HG03159 (cell line): ENCODE data around the gene C11orf21.

Source experiments
- ATAC-seq: cut with Tn5 transposase; IDR thresholded peaks from one replicate; pipeline ENCODE4 v1.9.1; 2021; ENCODE audit warnings: mild to moderate bottlenecking, moderate library complexity; ENCODE audit not compliant: unreplicated experiment

Gene C11orf21

DNA sequence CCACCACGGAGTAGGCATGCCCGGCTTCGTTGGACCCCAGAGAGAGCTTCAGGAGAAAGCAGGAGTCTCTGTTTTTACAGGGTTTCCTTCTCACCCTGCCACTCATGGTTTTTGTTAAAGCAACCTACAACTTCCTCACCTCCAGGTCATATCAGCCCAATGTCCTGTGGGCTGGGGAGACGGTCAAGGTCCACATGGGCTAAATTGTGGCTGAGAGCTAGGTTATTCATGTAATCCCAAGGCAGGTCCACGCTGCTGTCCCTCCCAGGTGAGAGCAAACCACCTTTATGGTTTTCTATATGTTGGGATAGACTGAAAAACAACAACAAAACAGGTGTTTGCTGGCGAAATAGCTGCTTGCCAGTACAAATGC is 19.6 kb upstream of the C11orf21 start:
- no peak for ATAC-seq

GRCh38 chr11:2320568-2321310 is 19.0 kb upstream of the C11orf21 start:
- ATAC-seq: no peak

DNA sequence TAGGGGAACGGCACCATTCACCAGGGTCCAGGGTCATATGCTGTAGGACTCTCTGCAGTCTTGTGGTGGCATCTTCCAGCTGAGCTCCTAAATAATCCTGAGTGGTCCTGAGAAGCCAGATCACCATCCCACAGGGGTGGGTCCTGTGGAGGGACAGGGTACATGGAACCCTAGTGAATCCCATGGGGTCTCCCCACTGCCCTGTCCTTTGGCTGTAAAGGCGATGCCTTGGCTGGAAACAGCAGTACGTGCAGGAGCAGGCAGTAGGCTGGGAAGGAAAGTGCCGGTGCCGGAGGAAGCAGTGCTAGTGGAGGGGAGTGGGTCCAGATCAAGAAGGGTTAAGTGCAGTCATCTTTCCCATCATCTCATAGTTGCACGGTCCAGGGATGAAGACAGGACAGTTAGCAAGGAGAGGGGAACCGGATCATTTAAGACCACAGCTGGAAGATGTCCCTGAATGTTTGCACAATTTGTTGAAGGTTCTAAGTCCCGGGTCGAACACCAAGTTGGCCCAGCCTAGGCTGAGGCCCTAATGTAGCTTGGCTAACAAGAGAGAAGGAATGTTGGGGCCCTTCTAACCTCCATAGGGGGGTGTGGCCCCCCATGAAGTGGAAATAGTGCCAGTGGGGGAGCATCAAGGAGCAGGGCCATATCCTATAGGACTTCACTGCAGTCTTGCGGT is 18.2 kb upstream of the C11orf21 start:
- no peak for ATAC-seq

DNA sequence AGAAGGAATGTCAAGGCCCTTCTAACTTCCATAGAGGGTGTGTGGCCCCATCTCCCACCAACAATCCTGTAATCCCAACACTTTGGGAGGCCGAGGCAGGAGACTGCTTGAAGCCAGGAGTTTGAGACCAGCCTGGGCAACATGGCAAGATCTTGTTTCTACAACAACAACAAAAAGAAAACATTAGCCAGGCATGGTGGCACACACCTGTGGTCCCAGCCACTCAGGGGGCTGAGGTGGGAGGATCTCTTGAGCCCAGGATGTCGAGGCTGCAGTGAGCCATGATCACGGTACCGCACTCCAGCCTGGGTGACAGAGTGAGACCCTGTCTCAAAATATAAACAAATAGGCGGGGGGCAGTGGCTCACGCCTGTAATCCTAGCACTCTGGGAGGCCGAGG is 17.0 kb upstream of the C11orf21 start:
- no peak for ATAC-seq

DNA sequence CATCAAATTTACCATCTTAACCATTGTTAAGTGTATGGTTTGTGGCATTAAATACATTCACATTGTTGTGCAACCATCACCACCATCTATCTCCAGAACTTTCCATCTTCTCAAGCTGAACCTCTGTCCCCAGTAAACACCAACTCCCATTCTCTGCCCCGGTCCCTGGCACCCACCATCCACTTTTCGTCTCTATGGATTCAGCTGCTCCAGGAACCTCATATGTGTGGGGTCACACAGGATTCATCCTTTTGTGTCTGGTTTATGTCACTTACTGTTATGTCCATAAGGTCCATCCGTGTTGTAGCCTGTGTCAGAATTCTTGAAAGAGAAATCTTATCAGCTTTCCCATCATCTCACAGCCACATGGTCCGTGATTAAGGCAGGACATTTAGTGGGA is 16.4 kb upstream of the C11orf21 start:
- ATAC-seq: no peak

DNA sequence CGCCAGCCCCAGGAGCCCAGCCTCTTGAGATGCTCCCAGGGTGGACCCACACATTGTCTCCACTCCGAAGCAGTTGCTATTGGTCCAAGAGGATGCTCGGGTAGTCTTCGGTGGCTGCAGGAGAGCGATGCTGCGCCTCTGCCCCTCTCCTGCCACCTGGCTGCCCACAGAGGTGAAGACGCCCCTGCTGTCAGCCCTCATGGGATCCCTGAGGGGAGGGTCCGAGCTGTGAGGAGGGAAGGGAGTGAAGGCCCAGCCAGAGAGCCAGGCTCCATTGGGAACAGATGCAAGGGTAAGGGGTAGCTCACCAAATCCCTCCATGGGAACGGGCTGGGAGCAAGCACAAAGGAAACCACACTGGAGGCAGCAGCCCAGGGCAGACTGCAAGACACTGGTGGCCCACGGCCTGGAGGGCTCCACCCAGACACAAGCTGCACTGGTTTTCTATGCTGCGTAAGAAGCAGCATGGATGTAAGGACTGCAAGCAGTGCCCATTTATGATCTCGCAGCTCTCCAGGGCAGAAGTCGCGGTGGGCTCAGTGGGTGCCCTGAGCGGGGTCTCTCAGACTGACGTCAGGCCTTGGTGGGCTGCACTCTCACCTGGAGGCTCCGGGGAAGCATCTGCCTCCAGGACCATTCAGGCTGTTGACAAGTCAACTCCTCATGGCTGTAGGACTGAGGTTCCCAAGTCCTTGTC is 15.8 kb upstream of the C11orf21 start:
- ATAC-seq: no peak

DNA sequence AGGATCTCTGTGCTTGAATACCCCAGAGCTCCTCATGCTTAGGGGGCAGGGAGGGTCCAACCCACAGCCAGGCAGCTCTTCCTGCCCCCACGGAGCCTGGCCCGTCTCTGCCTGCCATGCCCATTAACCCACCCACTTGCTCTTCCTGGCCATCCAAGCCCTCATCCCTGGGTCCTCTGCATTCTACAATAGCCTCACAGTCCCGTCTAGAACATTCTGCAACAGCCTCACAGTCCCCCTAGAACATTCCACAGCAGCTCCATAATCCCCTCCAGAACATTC is 15.2 kb upstream of the C11orf21 start:
- ATAC-seq: no peak

DNA sequence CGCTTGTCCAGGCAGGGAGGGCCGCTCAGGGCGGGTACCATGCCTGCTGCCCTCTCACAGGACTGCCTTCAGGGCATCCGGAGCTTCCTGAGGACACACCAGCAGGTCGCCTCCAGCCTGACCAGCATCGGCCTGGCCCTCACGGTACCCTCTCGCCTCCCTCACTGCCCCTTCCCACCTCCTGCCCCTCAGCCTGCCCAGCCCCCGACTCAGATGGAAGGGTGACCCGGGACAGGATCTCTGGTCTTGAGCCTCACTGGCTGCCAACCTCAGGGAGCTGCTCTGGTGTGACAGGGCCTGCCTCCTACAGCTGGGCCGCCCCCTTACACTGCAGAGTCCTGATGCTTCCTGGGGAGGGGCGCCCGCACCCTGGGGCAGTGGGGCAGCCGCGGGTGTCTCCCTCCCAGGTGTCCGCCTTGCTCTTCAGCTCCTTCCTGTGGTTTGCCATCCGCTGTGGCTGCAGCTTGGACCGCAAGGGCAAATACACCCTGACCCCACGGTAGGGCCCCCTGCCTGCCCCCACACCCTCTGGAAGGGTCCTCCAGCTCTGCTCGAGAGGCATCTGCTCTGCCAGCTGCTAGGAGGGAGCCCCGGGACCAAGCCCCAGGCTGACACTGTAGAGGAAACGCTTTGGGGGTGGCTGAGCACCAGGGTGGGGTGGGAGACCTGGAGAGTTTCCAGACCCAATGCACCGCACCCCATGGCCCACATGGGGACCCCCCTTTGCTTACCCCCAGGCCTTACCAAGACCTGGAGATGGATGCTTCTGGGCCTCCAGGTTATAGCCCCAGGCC is 14.6 kb upstream of the C11orf21 start:
- no peak for ATAC-seq

DNA sequence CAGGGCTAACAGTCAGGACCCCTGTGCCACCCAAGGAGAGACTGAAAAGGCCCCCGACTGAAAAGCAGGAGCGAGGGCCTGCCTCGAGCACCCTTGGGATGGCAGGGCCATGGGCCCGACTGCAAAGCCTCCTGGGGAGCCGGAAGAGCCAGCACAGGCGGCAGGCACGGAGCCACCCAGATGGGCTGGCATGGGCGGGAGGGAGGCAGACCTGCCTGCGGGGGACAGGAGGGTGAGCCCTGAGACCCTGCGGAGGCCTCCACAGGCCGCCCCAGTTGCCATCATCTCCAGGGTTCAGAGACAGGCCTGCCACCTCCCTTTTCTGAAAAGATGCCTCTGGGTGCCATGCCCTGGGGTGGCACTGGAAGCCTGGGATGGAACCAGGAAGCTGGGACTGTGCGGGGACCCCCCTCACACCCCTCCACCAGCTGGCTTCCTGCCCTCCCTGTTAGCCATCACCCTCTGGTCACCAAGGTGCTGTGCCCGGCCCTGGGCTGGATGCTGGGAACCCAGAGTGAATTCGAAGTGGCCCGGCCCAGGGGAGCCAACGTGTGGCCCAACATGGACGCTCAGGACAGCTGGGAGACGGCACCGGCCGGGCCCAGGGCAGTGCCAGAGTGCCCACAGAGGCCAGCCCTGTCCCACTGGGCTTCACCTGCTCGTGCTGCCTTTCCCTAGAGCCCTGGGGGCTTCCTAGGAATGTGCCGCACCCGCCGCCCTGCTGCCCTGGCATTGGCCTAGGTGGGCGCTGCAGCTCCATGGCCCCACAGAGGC is 13.9 kb upstream of the C11orf21 start:
- no peak for ATAC-seq

- ATAC-seq: no peak
Observed at GRCh38 chr11:2314525-2315394, 13.0 kb upstream of the C11orf21 start.

DNA sequence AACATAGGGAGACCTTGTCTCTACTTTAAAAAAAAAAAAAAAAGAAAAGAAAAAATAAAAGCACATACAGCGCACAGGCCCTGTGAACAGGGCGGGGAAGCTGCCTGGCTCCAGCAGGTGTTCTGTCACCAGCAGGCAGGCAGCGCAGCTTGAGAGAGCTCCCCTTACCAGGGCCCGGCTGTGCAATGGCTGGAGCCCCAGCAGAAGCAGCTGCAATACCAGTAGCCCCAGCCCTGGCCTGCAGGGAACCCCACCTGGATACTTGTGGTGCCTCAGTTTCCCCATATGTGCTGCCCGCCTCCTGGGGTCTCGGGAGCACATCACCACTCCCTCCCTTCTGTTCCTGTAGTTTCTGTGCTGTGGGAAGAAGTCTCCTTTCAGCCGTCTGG is 12.4 kb upstream of the C11orf21 start:
- no peak for ATAC-seq

- ATAC-seq: no peak
Observed at GRCh38 chr11:2313051-2313951, 11.6 kb upstream of the C11orf21 start.

GRCh38 chr11:2312232-2313042 is 10.7 kb upstream of the C11orf21 start:
- no peak for ATAC-seq

DNA sequence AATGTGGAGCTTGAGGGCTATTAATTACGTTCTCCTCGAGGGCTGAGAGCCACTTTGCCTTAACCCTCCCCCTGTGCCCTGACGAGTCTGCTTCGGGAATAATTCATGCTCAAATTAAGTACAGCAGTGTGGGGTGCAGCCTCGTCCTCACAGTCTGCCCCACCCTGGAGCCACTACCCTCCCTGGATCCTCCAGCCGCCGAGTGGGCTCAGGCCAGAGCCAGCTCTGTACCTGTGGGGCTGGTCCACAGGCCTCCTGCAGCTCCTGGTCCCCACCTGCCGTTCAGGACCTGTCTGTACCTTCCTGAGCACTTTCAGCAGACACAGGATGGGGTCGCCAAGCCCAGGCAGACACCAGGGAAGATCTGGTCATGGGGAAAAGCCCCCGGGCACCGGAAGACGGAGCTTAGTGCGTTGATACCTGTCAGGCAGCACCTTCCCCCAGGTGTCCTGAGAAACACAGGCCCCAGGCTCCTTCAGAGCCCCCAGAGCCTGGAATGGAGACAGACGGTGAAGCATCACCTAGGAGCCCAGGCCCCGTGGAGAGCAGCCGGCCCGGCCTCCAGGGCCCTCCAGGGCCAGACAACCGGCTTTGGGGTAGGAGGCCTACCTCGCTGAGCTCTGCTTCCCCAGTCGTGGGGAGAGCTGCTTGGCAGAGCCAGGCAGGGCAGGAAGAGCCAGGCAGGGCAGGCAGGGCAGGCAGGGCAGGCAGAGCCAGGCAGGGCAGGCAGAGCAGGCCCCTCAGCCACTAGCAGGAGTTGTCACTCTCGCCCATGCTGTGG is 9.8 kb upstream of the C11orf21 start:
- no peak for ATAC-seq

- ATAC-seq: no peak
Observed at GRCh38 chr11:2310786-2311352, 9.2 kb upstream of the C11orf21 start.

GRCh38 chr11:2310073-2310785 is 8.5 kb upstream of the C11orf21 start:
- ATAC-seq: no peak
